Osteoblast (primary cell): Measurements from ENCODE around the gene ZNF804A. TPM values are rescaled to one million over a fixed set of nuclear protein-coding genes. Genes with fewer than 3 reads are reported as not detected.
"Not testable (repeated sequence)": the region's sequence is repeated elsewhere in the genome, so short reads cannot be mapped to it uniquely, and the experiment has no call there.

ENCODE experiments used
- DNase-seq: peaks from one replicate; pipeline ENCODE4 v3.0.0; 2011; ENCODE audit warnings: low spot score, mixed read lengths; ENCODE audit not compliant: insufficient read length; ENCODE audit errors: missing footprints
- H2AFZ ChIP-seq: 2 replicates; pipeline ENCODE4 v1.6.0; 2011; ENCODE audit warnings: mild to moderate bottlenecking, low read length
- H3K27ac ChIP-seq: 2 replicates; pipeline ENCODE4 v1.5.1; 2011; ENCODE audit warnings: mild to moderate bottlenecking, low read depth, low read length, moderate library complexity
- H3K27me3 ChIP-seq: 2 replicates; pipeline ENCODE4 v1.6.0; 2012; ENCODE audit warnings: mild to moderate bottlenecking, control low read depth, inconsistent platforms, low read length, moderate library complexity; ENCODE audit not compliant: insufficient read depth
- H3K36me3 ChIP-seq: 2 replicates; pipeline ENCODE4 v1.5.1; 2011; ENCODE audit warnings: mild to moderate bottlenecking, low read length, control low read depth, moderate library complexity; ENCODE audit not compliant: insufficient read depth
- H3K4me1 ChIP-seq: 2 replicates; pipeline ENCODE4 v1.5.1; 2011; ENCODE audit warnings: mild to moderate bottlenecking, low read length, control low read depth, moderate library complexity; ENCODE audit not compliant: insufficient read depth
- H3K4me2 ChIP-seq: 2 replicates; pipeline ENCODE4 v1.6.0; 2011; ENCODE audit warnings: mild to moderate bottlenecking, low read length; ENCODE audit not compliant: insufficient read depth
- H3K4me3 ChIP-seq: fragments of 200-600 bp; sonication (generic); 3 replicates; pipeline ENCODE4 v1.5.1; 2012; ENCODE audit warnings: mild to moderate bottlenecking, low read length, inconsistent platforms; ENCODE audit not compliant: insufficient read depth
- H3K79me2 ChIP-seq: 2 replicates; pipeline ENCODE4 v1.6.0; 2012; ENCODE audit warnings: mild to moderate bottlenecking, low read length, control low read depth, inconsistent platforms; ENCODE audit not compliant: insufficient read depth
- H3K9me3 ChIP-seq: 2 replicates; pipeline ENCODE4 v1.5.1; 2011; ENCODE audit warnings: low read depth, low read length, control low read depth
- H4K20me1 ChIP-seq: 2 replicates; pipeline ENCODE4 v1.6.0; 2012; ENCODE audit warnings: mild to moderate bottlenecking, low read length, control low read depth; ENCODE audit not compliant: insufficient read depth
- total RNA-seq: library from RNA; depleted of rRNA; stranded (reverse); fragments of >200 nt; gene quantifications from 2 replicates; pipeline ENCODE4 v1.2.3, GENCODE V29; 2012
- TF ChIP-seq, protein P1 (sequence below): IDR thresholded peaks from 2 replicates; pipeline ENCODE4 v1.5.1; 2011; ENCODE audit warnings: mild to moderate bottlenecking, low read depth, low read length, moderate library complexity; ENCODE audit errors: extremely low read depth

Gene ZNF804A
- total RNA-seq, 1 donor: not detected

DNA sequence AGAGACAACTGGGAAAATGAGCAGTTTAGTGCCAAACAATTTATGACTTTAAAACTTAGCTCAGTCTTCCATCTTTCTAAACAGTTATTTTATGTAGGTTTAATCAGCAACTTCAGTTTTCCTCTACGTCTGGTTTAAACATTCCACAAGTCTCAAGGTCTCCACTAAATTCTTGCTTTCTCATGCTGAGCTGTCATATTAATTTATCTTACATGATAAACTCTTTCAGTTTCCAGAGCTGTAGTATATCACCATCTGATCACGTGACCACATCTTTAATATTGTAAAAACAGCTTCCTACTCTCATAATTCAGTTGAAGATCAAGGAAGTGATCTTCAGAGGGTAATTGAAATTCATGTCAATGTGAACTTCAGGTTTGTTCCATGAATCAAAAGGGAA, 158.6 kb downstream of the ZNF804A start:
- Histone ChIP-seq H3K4me1 (no peaks in the 10 kb centered on the region), H3K9me3 (no peaks in the 10 kb centered on the region), H3K27ac (no peak overlapping the region)

DNA sequence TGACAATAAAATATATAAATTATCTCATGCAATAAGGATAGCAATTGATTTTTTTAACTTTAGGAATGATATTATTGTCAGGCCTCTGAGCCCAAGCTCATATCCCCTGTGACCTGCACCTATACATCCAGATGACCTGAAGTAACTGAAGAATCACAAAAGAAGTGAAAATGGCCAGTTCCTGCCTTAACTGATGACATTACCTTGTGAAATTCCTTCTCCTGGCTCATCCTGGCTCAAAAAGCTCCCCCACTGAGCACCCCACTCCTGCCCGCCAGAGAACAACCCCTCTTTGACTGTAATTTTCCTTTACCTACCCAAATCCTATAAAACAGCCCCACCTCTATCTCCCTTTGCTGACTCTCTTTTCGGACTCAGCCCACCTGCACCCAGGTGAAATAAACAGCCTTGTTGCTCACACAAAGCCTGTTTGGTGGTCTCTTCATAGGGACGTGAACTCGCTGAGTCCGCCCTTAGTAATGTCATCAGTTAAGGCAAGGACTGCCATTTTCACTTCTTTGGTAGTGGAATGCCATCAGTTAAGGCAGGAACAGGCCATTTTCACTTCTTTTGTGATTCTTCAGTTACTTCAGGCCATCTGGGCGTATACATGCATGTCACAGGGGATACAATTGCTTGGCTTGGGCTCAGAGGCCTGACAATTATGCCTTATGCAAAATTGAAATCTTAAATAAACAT, 161.4 kb downstream of the ZNF804A start:
- not testable (repeated sequence) for H4K20me1 ChIP-seq, H3K27me3 ChIP-seq, H2AFZ ChIP-seq, H3K79me2 ChIP-seq, H3K4me2 ChIP-seq, DNase-seq, H3K4me3 ChIP-seq, H3K36me3 ChIP-seq, H3K27ac ChIP-seq, H3K4me1 ChIP-seq, H3K9me3 ChIP-seq

More for the DNA sequence above, 158.6 kb downstream of the ZNF804A start:
- H3K36me3 ChIP-seq: no peaks in the 10 kb centered on the region
- H3K79me2 ChIP-seq: no peaks in the 10 kb centered on the region
- TF ChIP-seq, protein P1, sequence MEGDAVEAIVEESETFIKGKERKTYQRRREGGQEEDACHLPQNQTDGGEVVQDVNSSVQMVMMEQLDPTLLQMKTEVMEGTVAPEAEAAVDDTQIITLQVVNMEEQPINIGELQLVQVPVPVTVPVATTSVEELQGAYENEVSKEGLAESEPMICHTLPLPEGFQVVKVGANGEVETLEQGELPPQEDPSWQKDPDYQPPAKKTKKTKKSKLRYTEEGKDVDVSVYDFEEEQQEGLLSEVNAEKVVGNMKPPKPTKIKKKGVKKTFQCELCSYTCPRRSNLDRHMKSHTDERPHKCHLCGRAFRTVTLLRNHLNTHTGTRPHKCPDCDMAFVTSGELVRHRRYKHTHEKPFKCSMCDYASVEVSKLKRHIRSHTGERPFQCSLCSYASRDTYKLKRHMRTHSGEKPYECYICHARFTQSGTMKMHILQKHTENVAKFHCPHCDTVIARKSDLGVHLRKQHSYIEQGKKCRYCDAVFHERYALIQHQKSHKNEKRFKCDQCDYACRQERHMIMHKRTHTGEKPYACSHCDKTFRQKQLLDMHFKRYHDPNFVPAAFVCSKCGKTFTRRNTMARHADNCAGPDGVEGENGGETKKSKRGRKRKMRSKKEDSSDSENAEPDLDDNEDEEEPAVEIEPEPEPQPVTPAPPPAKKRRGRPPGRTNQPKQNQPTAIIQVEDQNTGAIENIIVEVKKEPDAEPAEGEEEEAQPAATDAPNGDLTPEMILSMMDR: no peak
- no peaks in the 10 kb centered on the region for H4K20me1 ChIP-seq
- DNase-seq: no peak
- no peaks in the 10 kb centered on the region for H3K27me3 ChIP-seq
- H2AFZ ChIP-seq: no peak overlapping the region
- H3K4me3 ChIP-seq: no peak overlapping the region
- no peak overlapping the region for H3K4me2 ChIP-seq

DNA sequence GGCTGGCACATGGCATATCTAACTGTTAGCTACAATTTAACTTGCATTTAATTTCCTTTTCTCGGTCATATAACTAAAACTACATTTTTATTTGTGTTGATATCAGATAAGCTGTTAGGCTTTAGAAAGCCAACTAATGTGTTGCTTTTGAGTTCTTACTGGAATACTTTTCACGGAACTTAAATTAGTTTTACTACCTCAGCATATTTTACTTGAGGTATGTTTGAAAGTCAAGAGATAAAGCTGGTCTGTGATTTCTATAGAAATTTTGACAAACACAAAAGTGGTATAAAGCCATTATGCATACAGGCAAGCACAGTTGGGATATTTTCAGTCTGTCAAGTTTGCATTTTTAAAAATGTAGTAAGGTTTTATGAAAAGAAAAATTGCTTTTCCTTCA, 162.6 kb downstream of the ZNF804A start:
- H4K20me1 ChIP-seq: no peaks in the 10 kb centered on the region
- no peaks in the 10 kb centered on the region for H3K79me2 ChIP-seq
- H3K4me1 ChIP-seq: no peaks in the 10 kb centered on the region
- H3K4me3 ChIP-seq: no peak overlapping the region
- no peak overlapping the region for H3K4me2 ChIP-seq
- H3K9me3 ChIP-seq: no peaks in the 10 kb centered on the region
- no peaks in the 10 kb centered on the region for H3K27me3 ChIP-seq
- DNase-seq: no peak
- no peaks in the 10 kb centered on the region for H3K36me3 ChIP-seq
- TF ChIP-seq, protein P1: no peak
- H3K27ac ChIP-seq: no peak overlapping the region
- H2AFZ ChIP-seq: no peak overlapping the region

DNA sequence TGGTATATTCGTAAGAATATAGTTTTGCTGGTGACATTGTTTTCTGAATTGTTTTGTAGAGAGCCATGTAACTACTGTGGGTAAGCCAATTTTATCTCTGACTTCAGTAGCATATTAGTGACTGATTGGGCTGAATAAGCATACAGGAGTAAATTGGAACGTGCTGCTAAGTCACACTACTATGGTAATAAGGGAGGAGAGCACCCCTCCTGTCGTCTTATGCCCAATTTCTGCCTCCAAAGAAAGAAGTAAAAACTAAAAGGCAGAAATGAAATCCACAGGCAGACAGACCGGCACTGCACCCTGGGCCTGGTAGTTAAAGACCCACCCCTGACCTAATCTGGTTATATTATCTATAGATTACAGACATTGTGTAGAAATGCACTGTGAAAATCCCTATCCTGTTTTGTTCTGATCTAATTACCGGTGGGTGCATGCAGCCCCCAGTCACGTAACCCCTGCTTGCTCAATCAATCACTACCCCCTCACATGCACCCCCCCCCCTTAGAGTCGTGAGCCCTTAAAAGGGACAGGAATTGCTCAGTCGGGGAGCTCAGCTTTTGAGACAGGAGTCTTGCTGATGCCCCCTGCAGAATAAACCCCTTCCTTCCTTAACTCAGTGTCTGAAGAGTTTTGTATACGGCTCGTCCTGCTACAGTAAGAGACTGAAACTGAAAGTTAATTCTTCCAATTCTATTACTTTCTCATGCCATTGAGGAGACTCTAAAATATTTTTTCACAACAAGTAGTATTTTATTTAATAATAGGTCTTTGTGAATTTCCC, 167.0 kb downstream of the ZNF804A start:
- Histone ChIP-seq H3K27me3 (no peaks in the 10 kb centered on the region), H2AFZ (no peak overlapping the region), H3K27ac (no peak overlapping the region), H3K9me3 (no peaks in the 10 kb centered on the region), H4K20me1 (no peaks in the 10 kb centered on the region), H3K79me2 (no peaks in the 10 kb centered on the region), H3K36me3 (no peaks in the 10 kb centered on the region), H3K4me2 (no peak overlapping the region), H3K4me3 (no peak overlapping the region), H3K4me1 (no peaks in the 10 kb centered on the region)
- TF ChIP-seq, protein P1: no peak
- no peak for DNase-seq
